Thoracic aorta (tissue), 2 donors: ENCODE data around the gene RBM47. TPM values are rescaled to one million over a fixed set of nuclear protein-coding genes. Genes with fewer than 3 reads are reported as not detected.
"Not testable (repeated sequence)": the region's sequence is repeated elsewhere in the genome, so short reads cannot be mapped to it uniquely, and the experiment has no call there.

Experiments
- ATAC-seq: fragments of 150-250 bp; one replicate; pipeline ENCODE4 v1.8.0; 2017; ENCODE audit warnings: low read depth; ENCODE audit not compliant: insufficient number of reproducible peaks, low FRiP score
- DNase-seq: peaks from one replicate; pipeline ENCODE4 v3.0.0-alpha.2; 2020; ENCODE audit warnings: low spot score
- H3K27ac ChIP-seq, 2 donors: fragments of 200-600 bp; sonication (generic); 1 replicate in 1 of 2; 2 replicates in 1 of 2; pipeline ENCODE4 v1.5.1; 2016; ENCODE audit warnings: mild to moderate bottlenecking in 2 of 2, moderate library complexity in 2 of 2
- H3K27me3 ChIP-seq: fragments of 200-600 bp; sonication (generic); replicated peaks from 2 replicates; pipeline ENCODE4 v1.6.0; 2016; ENCODE audit warnings: mild to moderate bottlenecking; ENCODE audit not compliant: insufficient read depth
- H3K36me3 ChIP-seq: fragments of 200-600 bp; sonication (generic); one replicate; pipeline ENCODE4 v1.5.1; 2016
- H3K4me1 ChIP-seq, 2 donors: fragments of 200-600 bp; sonication (generic); 1 replicate in 1 of 2; 2 replicates in 1 of 2; pipeline versions ENCODE4 v1.5.1 to v1.6.0; 2016; ENCODE audit warnings: low read depth in 2 of 2, mild to moderate bottlenecking in 1 of 2; ENCODE audit not compliant: control insufficient read depth in 1 of 2
- H3K4me3 ChIP-seq: fragments of 200-600 bp; sonication (generic); 2 replicates; pipeline ENCODE4 v1.5.1; 2016; ENCODE audit warnings: mild to moderate bottlenecking
- H3K9me3 ChIP-seq: fragments of 200-600 bp; sonication (generic); 2 replicates; pipeline ENCODE4 v1.5.1; 2016
- total RNA-seq, 2 donors: library from RNA; depleted of rRNA; stranded (reverse); fragments of >200 nt; gene quantifications; one replicate each; pipeline versions ENCODE4 v1.1.0 to v1.2.3, GENCODE V29; 2016
- TF ChIP-seq, protein P1 (sequence below): fragments of 200-600 bp; sonication (generic); IDR thresholded peaks from one replicate; pipeline ENCODE4 v1.5.1; 2019; ENCODE audit warnings: antibody characterized with exemption

The RBM47 gene
- total RNA-seq, 2 donors from 2014 or later = 31.5 to 56.7 TPM

DNA sequence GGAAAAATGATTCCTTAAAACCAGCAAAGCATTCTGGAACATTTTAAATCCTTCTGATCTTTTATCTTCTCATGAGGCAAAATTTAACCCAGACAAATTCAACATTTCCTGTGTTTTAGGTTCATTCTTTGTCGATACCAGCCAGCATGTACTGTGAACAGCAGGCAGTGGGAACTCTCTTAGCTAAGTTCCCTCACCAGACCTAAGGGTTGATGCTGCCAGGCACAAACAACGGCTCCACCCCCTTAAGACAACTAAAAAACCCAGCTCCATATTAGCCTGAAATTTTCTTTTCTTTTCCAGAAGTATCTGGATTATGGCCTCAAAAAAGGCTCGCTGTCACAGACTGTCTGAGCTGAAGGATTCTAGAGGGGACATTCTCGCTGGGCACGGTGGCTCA lies 2.4 kb upstream of the RBM47 start:
- ATAC-seq = no peak
- peaks cover 0 to 8% of the 10 kb centered on the region in 2 donors for H3K4me1 ChIP-seq
- no peaks in the 10 kb centered on the region for H3K27me3 ChIP-seq
- DNase-seq = no peak
- no peak overlapping the region for H3K4me3 ChIP-seq
- TF ChIP-seq, protein P1, sequence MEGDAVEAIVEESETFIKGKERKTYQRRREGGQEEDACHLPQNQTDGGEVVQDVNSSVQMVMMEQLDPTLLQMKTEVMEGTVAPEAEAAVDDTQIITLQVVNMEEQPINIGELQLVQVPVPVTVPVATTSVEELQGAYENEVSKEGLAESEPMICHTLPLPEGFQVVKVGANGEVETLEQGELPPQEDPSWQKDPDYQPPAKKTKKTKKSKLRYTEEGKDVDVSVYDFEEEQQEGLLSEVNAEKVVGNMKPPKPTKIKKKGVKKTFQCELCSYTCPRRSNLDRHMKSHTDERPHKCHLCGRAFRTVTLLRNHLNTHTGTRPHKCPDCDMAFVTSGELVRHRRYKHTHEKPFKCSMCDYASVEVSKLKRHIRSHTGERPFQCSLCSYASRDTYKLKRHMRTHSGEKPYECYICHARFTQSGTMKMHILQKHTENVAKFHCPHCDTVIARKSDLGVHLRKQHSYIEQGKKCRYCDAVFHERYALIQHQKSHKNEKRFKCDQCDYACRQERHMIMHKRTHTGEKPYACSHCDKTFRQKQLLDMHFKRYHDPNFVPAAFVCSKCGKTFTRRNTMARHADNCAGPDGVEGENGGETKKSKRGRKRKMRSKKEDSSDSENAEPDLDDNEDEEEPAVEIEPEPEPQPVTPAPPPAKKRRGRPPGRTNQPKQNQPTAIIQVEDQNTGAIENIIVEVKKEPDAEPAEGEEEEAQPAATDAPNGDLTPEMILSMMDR = no peak
- no peaks in the 10 kb centered on the region for H3K9me3 ChIP-seq
- no peak overlapping the region for H3K27ac ChIP-seq
- no peaks in the 10 kb centered on the region for H3K36me3 ChIP-seq

DNA sequence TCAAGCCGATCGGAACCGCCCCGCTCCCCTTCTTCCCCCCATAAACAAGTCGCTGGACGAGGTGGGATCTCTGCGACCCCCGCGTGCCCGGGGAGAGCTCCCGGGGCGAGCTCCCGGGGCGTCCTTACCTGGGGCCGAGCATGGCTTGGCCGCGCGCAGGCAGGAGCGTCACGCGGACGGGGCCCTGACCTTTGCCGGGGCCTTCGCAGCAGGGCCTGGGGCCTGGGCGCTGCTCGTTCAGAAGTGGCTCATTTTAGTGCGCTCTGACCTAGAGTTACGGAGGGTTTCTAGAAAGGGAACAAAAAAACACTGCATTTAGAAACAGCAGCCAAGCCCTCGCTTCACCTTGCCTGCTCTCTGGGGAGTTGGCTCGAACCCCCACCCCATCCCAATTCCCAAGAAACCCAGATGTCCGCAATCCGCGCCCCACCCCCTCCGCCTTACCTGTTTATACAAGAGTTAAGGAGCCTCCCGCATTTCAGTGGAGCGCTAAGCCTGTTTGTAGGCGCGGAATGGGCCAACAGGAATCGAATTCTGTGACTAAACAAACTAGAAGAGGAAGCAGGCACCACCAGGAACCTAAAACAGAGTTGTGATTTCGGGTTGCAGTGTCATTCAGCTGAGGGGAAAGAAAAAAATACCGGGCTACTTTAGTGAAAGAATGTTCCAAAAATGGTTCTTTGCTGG lies 814 bp upstream of the RBM47 start:
- peaks cover 0 to 8% of the 10 kb centered on the region in 2 donors for H3K4me1 ChIP-seq
- no peaks in the 10 kb centered on the region for H3K9me3 ChIP-seq
- ATAC-seq (no peak), DNase-seq (no peak)
- no peaks in the 10 kb centered on the region for H3K27me3 ChIP-seq
- no peaks in the 10 kb centered on the region for H3K36me3 ChIP-seq
- peak overlapping the region; percentile 5 to 20 for H3K27ac ChIP-seq
- H3K4me3 ChIP-seq = peak overlapping the region; percentile 75
- TF ChIP-seq, protein P1 = no peak

DNA sequence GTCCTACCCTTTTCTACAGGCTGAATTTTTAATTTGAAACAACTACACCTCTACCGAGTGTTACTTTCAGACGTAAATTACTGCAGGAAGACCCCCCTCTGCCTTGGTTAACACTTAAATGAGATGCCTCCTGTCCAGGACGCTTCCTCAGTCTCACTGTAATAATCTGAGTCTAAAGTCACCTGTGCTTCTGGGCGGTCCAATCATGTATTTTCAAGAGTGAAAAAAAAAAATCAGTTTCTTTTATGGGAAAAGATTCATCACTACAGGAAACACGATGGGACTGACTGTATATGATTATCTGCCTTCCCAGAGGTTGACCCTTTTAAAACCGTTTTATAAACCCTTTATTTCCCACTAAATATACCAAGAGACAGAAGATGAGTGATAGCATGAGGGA lies 776 bp downstream of the RBM47 start:
- Histone ChIP-seq H3K27me3 (no peaks in the 10 kb centered on the region), H3K4me3 (peak overlapping the region; percentile 75), H3K36me3 (no peaks in the 10 kb centered on the region), H3K4me1 (peaks cover 0 to 8% of the 10 kb centered on the region in 2 donors), H3K9me3 (no peaks in the 10 kb centered on the region), H3K27ac (peak overlapping the region in 1 of 2 donors; percentile 20)
- DNase-seq (no peak), ATAC-seq (no peak)
- TF ChIP-seq, protein P1 = no peak

DNA sequence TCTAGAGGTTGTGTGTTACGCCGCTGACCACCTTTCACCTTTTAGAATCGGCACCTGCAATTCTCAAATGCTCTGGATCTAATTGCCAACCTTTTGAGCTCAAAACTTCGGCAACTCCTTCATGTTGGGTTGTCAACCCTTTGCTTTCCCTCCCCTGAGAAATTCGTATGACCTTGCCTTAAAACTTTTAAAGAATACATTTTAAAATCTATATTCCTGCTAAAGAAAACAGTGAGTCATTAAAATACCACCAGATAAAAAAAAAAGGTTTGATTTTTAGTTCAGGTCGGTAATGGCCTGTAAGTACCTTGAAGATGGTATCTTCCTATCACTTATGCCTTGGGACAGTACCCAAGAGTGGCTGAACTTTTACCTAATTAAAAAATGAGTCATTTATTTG lies 1.3 kb downstream of the RBM47 start:
- H3K36me3 ChIP-seq, H3K9me3 ChIP-seq, H3K27me3 ChIP-seq, ATAC-seq, DNase-seq, H3K4me1 ChIP-seq, H3K27ac ChIP-seq: not testable (repeated sequence)
- H3K4me3 ChIP-seq = peak overlapping the region; percentile 75

DNA sequence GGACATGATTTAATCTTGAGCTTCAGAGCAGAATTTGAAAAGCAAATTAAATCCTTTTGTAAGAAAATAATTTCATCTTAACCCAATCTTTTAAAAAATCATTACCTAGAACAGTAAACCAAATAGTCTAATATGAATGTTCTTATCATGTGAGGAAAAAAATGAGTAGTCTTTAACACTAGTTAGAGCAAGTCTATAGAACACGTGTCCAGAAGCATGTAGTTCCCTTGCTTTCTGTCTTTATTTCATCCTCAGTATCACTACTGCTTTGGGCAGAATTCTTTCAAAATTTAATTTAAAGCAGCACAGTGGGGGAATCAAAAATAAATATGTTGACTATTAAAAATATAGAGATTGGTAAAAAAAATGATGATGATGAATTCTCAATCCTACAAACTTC lies 2.1 kb downstream of the RBM47 start:
- Histone ChIP-seq H3K27ac (no peak overlapping the region), H3K4me1 (peaks cover 0 to 8% of the 10 kb centered on the region in 2 donors), H3K9me3 (no peaks in the 10 kb centered on the region), H3K36me3 (no peaks in the 10 kb centered on the region), H3K4me3 (no peak overlapping the region), H3K27me3 (no peaks in the 10 kb centered on the region)
- no peak for ATAC-seq
- TF ChIP-seq, protein P1 = no peak
- DNase-seq = no peak
